CD4-positive, alpha-beta T cell treated with Interleukin-4 for 1 hour (primary cell): Measurements from ENCODE around the gene COX6A2.

ENCODE experiments used
- DNase-seq, 2 donors: peaks; one replicate each; pipeline ENCODE4 v3.0.0-alpha.2; 2020 to 2022

The COX6A2 gene

GRCh38 chr16:31407406-31407805 lies 20.8 kb downstream of the COX6A2 start:
- no peak for DNase-seq

GRCh38 chr16:31404353-31405064 lies 23.7 kb downstream of the COX6A2 start:
- no peak for DNase-seq

- no peak for DNase-seq
These were observed 24.4 kb downstream of the COX6A2 start for GRCh38 chr16:31403590-31404352.

GRCh38 chr16:31402687-31403086 lies 25.5 kb downstream of the COX6A2 start:
- DNase-seq, result no peak

GRCh38 chr16:31401436-31401835 lies 26.7 kb downstream of the COX6A2 start:
- no peak for DNase-seq

- peak; percentile 28 to 35 for DNase-seq
These were observed 28.0 kb downstream of the COX6A2 start for GRCh38 chr16:31400191-31400590.

GRCh38 chr16:31397701-31398100 lies 30.5 kb downstream of the COX6A2 start:
- DNase-seq, result no peak

- no peak for DNase-seq
These were observed 31.0 kb downstream of the COX6A2 start for GRCh38 chr16:31397096-31397660.

GRCh38 chr16:31395647-31396046 lies 32.5 kb downstream of the COX6A2 start:
- no peak for DNase-seq

GRCh38 chr16:31393056-31393455 lies 35.1 kb downstream of the COX6A2 start, which contains the start of gene ITGAD:
ITGAD (plus strand) TSS chr16:31393335; CDS start chr16:31393361, 26 bp downstream.
- no peak for DNase-seq

- DNase-seq, result no peak
These were observed 37.6 kb downstream of the COX6A2 start for GRCh38 chr16:31390504-31391041.

- DNase-seq, result no peak
These were observed 39.6 kb downstream of the COX6A2 start for GRCh38 chr16:31388535-31388934.

GRCh38 chr16:31386157-31386984 lies 41.8 kb downstream of the COX6A2 start:
- peak; percentile 42 to 56 for DNase-seq

- no peak for DNase-seq
These were observed 42.5 kb downstream of the COX6A2 start for GRCh38 chr16:31385680-31386079.

- peak; percentile 60 to 68 for DNase-seq
These were observed 45.5 kb downstream of the COX6A2 start for GRCh38 chr16:31382485-31383161.

- no peak for DNase-seq
These were observed 48.0 kb downstream of the COX6A2 start for GRCh38 chr16:31380201-31380600.
